HG02981 (cell line): ENCODE measurements around the gene CNRIP1.
"Not testable (repeated sequence)": the region's sequence is repeated elsewhere in the genome, so short reads cannot be mapped to it uniquely, and the experiment has no call there.

ENCODE experiments used
- ATAC-seq: cut with Tn5 transposase; IDR thresholded peaks from one replicate; pipeline ENCODE4 v1.9.1; 2021; ENCODE audit warnings: mild to moderate bottlenecking, moderate library complexity; ENCODE audit not compliant: unreplicated experiment

Gene CNRIP1, protein sequence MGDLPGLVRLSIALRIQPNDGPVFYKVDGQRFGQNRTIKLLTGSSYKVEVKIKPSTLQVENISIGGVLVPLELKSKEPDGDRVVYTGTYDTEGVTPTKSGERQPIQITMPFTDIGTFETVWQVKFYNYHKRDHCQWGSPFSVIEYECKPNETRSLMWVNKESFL

DNA sequence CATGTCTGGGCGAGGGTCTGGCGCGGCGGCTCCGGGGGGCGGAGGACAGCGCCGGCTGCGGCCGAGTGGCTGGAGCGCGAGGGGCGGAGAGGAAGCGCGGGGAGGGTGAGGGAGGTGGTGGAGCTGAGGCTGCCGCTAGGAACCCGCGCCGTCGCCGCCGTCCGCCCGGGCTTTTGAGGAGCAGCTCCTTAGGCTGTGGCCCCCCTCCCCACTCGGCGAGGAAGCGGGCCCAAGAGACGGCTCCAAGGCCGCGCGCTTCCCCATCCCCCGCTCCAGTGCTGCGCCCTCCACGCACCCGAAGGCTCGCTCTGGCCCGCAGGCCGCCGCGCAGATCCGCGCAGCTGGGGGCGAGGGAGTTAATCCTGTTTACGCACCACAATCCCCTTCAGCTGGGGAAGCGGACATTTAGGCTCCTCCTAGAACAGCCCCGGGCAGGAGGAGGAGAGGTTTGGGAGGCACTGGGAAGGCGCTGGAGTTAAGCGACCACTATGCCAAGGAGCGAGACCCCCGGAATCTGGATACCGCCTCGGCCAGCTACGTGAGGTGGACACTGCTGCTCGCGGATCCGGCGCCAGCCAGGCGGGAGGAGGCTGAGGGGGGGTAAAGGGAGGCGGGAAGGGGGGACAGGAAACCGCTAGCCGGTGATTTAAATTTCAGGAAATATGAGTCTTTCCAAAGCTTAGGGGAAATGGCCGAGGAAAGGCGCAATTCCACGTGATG lies at the start of gene CNRIP1:
Gene CNRIP1 (minus strand): TSS at position 552 of the 720 bp plus-strand sequence. CDS start 549 bp downstream, at position 3.
- no peak for ATAC-seq

DNA sequence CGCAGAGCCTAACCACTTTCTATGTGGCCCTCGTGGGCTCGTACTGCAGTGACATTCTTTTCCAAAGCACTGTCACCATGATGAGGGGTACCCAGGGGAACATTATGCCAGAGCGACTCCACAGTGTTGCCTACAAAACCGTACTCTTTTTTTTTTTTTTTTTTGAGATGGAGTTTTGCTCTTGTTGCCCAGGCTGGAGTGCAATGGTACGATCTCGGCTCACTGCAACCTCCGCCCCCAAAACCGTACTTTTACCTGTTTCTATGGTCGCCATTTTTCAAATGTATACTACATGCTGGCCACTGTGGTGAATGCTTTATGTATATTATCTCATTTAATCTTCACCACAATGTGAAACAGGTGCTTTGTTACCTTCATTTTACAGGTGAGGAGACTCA lies 49.6 kb upstream of the CNRIP1 start:
- no peak for ATAC-seq

- ATAC-seq, result no peak
Observed at GRCh38 chr2:68368654-68369336, 49.0 kb upstream of the CNRIP1 start.

GRCh38 chr2:68367953-68368653 lies 48.4 kb upstream of the CNRIP1 start:
- ATAC-seq, result no peak

GRCh38 chr2:68366083-68366560 lies 46.4 kb upstream of the CNRIP1 start:
- peak; percentile 35 for ATAC-seq

GRCh38 chr2:68365087-68365486 lies 45.3 kb upstream of the CNRIP1 start, which contains the start of gene PLEK:
TSS of gene PLEK (plus strand) at chr2:68365282. CDS start at chr2:68365352, 70 bp downstream.
- ATAC-seq, result peak; percentile 65

DNA sequence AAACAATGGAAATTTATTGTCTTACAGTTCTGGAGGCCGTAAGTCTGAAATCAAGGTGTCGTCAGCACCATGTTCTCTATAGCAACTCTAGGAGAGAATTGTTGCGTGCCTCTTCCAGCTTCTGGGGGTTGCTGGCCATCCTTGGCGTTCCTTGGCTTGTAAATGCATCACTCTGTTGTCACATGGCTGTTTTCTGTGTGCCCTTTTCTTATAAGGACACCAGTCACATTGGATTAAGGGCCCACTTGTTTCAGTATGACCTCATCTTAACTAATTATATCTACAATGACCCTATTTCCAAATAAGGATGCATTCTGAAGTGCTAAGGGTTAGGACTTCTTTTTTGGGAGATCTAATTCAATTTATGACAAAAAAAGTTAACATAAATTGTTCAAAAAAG lies 44.0 kb upstream of the CNRIP1 start:
- ATAC-seq, result no peak

GRCh38 chr2:68362749-68363148 lies 43.0 kb upstream of the CNRIP1 start:
- no peak for ATAC-seq

DNA sequence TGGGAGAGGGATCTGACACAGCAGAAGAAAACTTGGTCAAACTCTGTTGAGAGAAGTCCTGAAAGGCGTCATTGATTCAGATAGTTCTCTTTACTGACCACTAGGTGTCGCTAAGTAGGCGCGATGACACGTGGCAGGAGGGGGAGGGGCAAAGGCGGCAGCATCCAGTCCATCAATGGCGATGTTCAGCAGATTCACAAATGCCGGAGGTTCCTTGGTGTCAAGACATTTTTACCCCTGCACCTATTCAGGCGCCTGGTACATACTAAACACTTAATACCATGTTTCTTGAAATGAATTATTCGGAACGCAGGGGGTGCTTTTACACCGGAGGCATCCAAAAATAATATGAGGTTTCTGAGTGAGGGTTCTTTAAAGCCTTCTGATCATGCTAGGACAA lies 42.3 kb upstream of the CNRIP1 start:
- ATAC-seq, result peak; percentile 50

DNA sequence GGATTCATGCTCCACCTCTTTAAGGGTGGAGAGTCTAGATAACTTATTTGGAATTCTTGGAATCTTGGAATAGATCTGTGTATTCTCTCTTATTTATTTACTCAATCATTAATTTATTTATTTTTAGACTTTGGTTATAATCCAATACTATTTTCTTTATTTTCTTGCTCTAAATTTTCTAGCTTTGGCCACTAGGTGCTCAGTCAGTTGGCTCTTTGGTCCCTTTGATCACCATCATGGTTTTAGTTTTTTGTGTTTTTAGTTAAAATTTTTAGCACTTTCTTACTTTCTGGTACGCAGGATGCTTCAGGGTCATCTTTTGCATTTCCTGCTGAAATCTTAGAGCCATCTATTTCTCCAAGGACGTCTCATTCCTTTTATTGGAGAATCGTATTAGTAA lies 40.1 kb upstream of the CNRIP1 start:
- no peak for ATAC-seq

- ATAC-seq, result peak; percentile 50
Observed at GRCh38 chr2:68357605-68358337, 38.0 kb upstream of the CNRIP1 start.

DNA sequence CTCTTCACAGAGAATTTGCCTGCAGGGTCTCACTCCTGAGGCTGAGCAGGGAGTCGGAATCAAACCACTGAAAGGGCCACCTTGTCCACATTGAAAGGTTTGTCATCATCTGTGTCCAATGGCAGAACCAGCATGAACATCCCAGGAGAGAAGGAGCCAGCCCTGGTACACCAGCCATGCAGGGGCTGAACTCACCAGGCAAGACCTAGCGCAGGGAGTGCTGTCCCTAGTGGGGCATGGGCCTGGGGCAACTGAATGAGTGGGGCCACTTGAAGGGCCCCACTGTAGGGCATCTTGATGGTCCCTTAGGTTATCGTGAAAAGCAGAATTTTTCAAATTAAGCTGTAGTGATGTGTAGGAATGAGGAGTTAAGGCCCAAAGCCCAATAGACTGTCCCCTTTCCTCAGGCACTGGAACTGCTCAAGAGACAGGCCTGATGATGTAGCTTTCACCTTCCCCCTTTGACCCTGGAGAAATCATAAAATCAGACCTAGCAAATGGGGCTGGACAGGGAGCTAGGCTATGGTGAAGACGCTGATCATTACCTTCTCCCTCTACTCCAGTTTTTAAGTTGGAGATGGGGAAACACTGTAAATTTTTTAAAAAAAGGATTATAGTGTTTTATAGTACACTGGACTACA lies 37.0 kb upstream of the CNRIP1 start:
- no peak for ATAC-seq

- no peak for ATAC-seq
Observed at GRCh38 chr2:68352651-68353391, 33.1 kb upstream of the CNRIP1 start.

DNA sequence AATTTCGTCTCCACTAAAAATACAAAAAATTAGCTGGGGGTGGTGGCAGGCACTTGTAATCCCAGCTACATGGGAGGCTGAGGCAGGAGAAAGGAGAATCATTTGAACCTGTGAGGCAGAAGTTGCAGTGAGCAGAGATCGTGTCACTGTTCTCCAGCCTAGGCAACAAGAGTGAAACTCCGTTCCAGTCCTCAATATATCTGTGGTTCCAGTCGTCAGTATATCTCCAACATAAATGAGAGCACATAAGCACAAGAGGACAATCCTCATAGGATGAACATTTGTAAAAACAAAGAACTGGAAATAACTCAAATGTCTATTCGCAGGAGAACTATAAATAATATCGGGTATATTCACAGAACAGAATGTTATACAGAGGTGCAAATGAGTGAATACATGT lies 32.2 kb upstream of the CNRIP1 start:
- ATAC-seq, result no peak

GRCh38 chr2:68349091-68349490 lies 29.3 kb upstream of the CNRIP1 start:
- not testable (repeated sequence) for ATAC-seq

DNA sequence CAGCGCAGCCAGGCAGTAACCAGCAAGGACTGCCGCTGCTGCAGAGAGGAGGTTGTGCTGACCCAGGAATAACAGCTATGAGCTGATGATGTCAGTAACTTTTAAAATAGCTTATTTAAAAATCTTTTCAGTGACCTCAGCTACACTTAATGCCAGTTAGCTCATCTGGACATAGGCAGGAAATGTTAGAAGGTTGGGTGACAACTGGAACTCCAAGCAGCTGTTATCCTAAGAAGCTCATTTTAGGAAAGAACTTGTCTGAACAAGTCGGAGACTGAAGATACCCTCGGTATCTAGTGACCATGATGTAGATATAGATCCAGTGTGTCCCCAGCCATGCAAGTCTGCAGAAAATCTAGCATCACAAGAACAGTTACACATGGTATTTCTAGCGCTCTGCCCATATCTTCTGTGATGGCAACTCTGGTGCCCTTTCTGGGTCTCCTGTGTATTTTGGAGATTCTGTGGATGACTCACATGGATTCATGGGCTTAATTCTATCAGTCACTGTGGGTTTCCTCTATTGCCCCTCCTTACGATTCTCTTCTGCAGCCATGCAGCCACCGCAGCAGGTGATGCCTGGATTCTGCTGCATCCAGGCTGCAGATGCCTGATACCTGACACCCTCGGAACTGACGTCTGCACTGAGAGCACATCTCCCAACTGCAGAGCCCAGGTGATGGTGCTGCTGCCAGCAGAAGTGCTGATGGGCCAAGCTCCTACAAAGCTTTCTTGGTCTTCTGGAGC lies 25.6 kb upstream of the CNRIP1 start:
- no peak for ATAC-seq

DNA sequence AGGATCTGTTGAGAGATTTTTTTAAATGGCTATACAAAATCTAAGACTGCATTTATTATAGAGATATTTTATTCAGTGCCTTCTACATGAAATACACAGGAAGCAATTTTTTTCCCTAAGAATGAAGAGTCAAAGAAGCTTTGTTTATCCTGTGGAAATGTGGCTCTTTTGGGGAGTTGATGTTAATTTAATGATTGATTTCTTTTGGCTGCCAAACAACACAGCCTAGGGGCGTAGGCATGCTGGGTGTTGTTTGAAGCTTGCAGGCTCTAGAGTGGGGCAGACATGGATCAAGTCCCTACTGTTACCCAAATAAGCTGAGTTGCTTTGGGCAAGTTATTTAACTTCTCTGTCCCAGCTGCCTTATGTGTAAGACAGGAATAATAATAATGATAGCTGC lies 24.3 kb upstream of the CNRIP1 start:
- no peak for ATAC-seq

- no peak for ATAC-seq
Observed at GRCh38 chr2:68342470-68342869, 22.7 kb upstream of the CNRIP1 start.

DNA sequence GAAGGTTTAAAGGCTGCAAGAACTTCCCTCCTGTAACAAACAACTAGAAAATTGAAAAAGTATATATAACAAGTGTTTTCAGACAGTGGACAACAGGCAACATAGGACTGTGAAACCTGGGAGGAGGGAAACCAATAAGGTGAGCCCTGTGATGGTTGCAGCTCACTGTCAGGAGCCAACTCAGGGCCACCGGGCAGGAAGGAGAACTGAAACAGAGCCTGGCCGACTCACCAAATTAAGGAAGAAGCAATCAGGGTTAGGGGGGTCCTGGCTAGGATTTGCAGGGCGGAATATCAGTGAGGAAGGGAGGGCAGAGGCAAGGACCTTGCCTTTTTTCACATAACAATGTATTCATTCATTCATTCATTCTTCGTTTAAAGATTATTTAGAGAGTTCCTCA lies 21.8 kb upstream of the CNRIP1 start:
- ATAC-seq, result no peak
